ENCODE measurements around the gene RFC4. TPM values are rescaled to one million over a fixed set of nuclear protein-coding genes. Genes with fewer than 3 reads are reported as not detected.
A peak's percentile ranks its signal among the peaks of the same experiment; 100 is the strongest.

Gene RFC4
- total and polyA plus RNA-seq, 9 of the 15 experiments (the other 6 are each of a cell fraction or from before 2014, with no cell fraction given), result 105 to 227 (median 180) TPM

DNA sequence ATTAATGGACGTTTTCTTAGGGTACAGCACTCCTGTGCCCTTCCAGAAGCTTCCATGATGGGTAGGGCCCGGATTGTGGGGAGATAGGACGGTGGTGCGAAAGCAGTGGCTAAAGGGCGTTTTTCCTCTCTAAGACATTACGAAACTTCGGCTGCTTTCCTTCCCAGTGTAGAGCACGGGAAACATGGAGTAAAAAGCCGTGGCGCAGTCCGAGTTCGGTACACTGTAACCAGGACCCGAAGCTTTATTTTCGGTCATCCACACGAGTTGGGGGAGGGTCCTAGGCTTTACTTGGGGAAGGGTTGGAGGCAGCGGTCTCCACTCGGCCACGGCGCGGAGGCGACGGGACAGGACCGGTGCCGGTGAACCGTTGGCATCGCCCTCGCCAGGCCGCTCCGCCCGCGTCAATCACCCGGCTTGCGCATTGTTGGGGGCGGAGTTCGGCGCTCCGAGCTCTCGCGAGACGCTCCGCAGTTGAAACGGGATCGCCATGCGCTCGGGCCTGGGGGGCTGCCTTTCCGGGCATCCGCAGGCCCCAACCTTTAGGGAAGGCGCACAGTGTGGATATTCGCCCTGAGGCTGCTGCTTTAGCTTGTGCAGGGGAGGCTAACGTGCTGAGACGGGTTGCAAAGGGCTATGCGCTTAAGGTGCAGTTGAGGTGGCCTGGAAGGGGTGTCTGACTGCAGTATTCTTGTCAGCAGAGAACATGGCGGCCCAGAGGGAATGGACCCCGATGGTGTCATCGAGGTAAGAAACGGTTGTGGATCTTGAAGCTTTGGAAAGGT, 22.4 kb downstream of the RFC4 start (continued):
- TF ChIP-seq CBFA2T2 (conservative IDR thresholded peaks at IDR 0.05) (no peak), ZNF76 (CRISPR knock-in tag; IDR thresholded peaks at IDR 0.05; ENCODE audit: borderline replicate concordance) (no peak; the same call in 1 of the 2 replicates), KAT7 (CRISPR knock-in tag; IDR thresholded peaks at IDR 0.05; ENCODE audit: borderline replicate concordance) (peak; percentile 97), GTF2F1 (IDR thresholded peaks at IDR 0.05; ENCODE audit: low read depth, low read length) (no peak), ZNF436 (CRISPR knock-in tag; IDR thresholded peaks at IDR 0.05) (no peak), HNRNPUL1 (IDR thresholded peaks at IDR 0.05; ENCODE audit: low read length) (no peak; the same call in 1 of the 2 replicates), MCM7 (IDR thresholded peaks at IDR 0.05) (no peak), ZNF584 (CRISPR knock-in tag; IDR thresholded peaks at IDR 0.05; ENCODE audit: low read depth) (no peak), HNRNPLL (IDR thresholded peaks at IDR 0.05; ENCODE audit: low read depth, low read length, poor library complexity, severe bottlenecking) (peak; percentile 61), ZC3H11A (IDR thresholded peaks at IDR 0.05; ENCODE audit: low read depth, low read length) (no peak), GATA2 (CRISPR knock-in tag; IDR thresholded peaks at IDR 0.05) (no peak; the same call in 1 of the 2 replicates), FOSL1 (tag; conservative IDR thresholded peaks at IDR 0.05) (no peak)
- TF ChIP-seq, protein P1, sequence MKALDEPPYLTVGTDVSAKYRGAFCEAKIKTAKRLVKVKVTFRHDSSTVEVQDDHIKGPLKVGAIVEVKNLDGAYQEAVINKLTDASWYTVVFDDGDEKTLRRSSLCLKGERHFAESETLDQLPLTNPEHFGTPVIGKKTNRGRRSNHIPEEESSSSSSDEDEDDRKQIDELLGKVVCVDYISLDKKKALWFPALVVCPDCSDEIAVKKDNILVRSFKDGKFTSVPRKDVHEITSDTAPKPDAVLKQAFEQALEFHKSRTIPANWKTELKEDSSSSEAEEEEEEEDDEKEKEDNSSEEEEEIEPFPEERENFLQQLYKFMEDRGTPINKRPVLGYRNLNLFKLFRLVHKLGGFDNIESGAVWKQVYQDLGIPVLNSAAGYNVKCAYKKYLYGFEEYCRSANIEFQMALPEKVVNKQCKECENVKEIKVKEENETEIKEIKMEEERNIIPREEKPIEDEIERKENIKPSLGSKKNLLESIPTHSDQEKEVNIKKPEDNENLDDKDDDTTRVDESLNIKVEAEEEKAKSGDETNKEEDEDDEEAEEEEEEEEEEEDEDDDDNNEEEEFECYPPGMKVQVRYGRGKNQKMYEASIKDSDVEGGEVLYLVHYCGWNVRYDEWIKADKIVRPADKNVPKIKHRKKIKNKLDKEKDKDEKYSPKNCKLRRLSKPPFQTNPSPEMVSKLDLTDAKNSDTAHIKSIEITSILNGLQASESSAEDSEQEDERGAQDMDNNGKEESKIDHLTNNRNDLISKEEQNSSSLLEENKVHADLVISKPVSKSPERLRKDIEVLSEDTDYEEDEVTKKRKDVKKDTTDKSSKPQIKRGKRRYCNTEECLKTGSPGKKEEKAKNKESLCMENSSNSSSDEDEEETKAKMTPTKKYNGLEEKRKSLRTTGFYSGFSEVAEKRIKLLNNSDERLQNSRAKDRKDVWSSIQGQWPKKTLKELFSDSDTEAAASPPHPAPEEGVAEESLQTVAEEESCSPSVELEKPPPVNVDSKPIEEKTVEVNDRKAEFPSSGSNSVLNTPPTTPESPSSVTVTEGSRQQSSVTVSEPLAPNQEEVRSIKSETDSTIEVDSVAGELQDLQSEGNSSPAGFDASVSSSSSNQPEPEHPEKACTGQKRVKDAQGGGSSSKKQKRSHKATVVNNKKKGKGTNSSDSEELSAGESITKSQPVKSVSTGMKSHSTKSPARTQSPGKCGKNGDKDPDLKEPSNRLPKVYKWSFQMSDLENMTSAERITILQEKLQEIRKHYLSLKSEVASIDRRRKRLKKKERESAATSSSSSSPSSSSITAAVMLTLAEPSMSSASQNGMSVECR (CRISPR knock-in tag; IDR thresholded peaks at IDR 0.05), result peak; percentile 74; the same call in 1 of the 2 replicates
- TF ChIP-seq, protein P2, sequence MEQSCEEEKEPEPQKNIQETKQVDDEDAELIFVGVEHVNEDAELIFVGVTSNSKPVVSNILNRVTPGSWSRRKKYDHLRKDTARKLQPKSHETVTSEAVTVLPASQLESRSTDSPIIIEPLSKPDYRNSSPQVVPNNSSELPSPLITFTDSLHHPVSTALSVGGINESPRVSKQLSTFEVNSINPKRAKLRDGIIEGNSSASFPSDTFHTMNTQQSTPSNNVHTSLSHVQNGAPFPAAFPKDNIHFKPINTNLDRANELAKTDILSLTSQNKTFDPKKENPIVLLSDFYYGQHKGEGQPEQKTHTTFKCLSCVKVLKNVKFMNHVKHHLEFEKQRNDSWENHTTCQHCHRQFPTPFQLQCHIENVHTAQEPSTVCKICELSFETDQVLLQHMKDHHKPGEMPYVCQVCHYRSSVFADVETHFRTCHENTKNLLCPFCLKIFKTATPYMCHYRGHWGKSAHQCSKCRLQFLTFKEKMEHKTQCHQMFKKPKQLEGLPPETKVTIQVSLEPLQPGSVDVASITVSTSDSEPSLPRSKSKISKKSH (CRISPR knock-in tag; IDR thresholded peaks at IDR 0.05), result no peak
- TF ChIP-seq, protein P3, sequence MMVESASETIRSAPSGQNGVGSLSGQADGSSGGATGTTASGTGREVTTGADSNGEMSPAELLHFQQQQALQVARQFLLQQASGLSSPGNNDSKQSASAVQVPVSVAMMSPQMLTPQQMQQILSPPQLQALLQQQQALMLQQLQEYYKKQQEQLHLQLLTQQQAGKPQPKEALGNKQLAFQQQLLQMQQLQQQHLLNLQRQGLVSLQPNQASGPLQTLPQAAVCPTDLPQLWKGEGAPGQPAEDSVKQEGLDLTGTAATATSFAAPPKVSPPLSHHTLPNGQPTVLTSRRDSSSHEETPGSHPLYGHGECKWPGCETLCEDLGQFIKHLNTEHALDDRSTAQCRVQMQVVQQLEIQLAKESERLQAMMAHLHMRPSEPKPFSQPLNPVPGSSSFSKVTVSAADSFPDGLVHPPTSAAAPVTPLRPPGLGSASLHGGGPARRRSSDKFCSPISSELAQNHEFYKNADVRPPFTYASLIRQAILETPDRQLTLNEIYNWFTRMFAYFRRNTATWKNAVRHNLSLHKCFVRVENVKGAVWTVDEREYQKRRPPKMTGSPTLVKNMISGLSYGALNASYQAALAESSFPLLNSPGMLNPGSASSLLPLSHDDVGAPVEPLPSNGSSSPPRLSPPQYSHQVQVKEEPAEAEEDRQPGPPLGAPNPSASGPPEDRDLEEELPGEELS (CRISPR knock-in tag; IDR thresholded peaks at IDR 0.05; ENCODE audit: borderline replicate concordance), result peak; percentile 91
- TF ChIP-seq, protein P4, sequence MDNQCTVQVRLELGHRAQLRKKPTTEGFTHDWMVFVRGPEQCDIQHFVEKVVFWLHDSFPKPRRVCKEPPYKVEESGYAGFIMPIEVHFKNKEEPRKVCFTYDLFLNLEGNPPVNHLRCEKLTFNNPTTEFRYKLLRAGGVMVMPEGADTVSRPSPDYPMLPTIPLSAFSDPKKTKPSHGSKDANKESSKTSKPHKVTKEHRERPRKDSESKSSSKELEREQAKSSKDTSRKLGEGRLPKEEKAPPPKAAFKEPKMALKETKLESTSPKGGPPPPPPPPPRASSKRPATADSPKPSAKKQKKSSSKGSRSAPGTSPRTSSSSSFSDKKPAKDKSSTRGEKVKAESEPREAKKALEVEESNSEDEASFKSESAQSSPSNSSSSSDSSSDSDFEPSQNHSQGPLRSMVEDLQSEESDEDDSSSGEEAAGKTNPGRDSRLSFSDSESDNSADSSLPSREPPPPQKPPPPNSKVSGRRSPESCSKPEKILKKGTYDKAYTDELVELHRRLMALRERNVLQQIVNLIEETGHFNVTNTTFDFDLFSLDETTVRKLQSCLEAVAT (IDR thresholded peaks at IDR 0.05), result peak in 1 of 2 experiments; percentile 58; a peak in 3 of 4 replicates
- TF ChIP-seq, protein P5, sequence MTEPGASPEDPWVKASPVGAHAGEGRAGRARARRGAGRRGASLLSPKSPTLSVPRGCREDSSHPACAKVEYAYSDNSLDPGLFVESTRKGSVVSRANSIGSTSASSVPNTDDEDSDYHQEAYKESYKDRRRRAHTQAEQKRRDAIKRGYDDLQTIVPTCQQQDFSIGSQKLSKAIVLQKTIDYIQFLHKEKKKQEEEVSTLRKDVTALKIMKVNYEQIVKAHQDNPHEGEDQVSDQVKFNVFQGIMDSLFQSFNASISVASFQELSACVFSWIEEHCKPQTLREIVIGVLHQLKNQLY (CRISPR knock-in tag; conservative IDR thresholded peaks at IDR 0.05), result no peak

All from K562 (cell line).